Fibroblast of pulmonary artery (primary cell): ENCODE measurements around the gene ETV7.

Source experiments
- DNase-seq: peaks from one replicate; pipeline ENCODE4 v3.0.0-alpha.2; 2010; ENCODE audit warnings: low read depth
- H3K4me3 ChIP-seq: replicated peaks from 2 replicates; pipeline ENCODE4 v1.5.1; 2011; ENCODE audit warnings: low read depth, mild to moderate bottlenecking, control low read depth, low read length, moderate library complexity
- TF ChIP-seq, protein P1 (sequence below): IDR thresholded peaks from 2 replicates; pipeline ENCODE4 v1.5.1; 2011; ENCODE audit warnings: mild to moderate bottlenecking, control low read depth, low read length, inconsistent platforms; ENCODE audit errors: missing control alignments

Gene ETV7

DNA sequence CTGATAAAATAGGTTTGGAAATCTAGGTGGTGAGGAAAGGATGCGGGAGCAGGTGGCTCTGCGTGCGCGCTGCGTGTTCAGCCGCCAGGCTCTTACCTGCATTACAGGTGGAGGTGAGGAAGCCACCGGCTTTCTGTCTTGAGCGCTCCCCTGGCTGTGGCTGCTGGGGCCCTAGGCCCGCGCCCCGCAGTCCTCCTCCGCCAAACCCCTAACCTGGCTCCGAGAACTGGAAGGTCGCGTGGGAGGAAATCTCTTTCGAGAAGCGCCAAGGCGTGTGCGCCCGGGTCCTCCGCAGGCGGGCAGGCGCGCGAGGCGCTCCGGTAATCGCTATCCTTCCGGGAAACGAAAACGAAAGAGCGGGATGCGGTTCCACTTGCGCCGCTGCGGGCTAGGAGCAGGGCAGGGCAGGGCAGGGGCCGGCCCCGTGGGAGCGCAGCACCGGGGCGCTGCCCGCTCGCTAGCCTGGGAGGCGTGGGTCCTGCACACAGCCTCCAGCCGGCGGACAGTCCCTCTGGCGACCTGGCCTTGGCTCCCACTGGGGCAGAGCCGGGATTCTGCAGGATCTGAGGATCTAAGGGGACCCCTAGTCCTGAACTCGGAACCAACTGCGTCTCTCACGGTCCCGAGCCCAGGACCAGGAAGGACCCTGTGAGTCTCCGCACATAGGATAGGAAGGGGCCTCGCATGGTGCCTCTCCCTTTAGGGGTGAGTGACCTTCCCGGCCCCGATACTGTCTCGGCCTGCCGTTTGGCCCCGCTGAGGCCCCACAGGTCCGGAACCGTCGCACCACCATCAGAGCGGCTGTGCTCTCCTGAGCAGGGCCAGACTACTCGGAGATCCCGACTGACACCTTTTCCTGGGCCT, at the start of gene ETV7:
Gene ETV7, minus strand, starts transcription at position 230 of the 864 bp plus-strand sequence. Its CDS starts 128 bp downstream, at position 102.
- peak; percentile 21 for DNase-seq
- TF ChIP-seq, protein P1, sequence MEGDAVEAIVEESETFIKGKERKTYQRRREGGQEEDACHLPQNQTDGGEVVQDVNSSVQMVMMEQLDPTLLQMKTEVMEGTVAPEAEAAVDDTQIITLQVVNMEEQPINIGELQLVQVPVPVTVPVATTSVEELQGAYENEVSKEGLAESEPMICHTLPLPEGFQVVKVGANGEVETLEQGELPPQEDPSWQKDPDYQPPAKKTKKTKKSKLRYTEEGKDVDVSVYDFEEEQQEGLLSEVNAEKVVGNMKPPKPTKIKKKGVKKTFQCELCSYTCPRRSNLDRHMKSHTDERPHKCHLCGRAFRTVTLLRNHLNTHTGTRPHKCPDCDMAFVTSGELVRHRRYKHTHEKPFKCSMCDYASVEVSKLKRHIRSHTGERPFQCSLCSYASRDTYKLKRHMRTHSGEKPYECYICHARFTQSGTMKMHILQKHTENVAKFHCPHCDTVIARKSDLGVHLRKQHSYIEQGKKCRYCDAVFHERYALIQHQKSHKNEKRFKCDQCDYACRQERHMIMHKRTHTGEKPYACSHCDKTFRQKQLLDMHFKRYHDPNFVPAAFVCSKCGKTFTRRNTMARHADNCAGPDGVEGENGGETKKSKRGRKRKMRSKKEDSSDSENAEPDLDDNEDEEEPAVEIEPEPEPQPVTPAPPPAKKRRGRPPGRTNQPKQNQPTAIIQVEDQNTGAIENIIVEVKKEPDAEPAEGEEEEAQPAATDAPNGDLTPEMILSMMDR, result no peak

GRCh38 chr6:36436466-36436865, 49.0 kb upstream of the ETV7 start:
- TF ChIP-seq, protein P1, result no peak
- no peak overlapping the region for H3K4me3 ChIP-seq
- peak; percentile 89 for DNase-seq

More for the DNA sequence above, at the start of gene ETV7:
- peak within 1 kb of the TSS; percentile 58 for H3K4me3 ChIP-seq

GRCh38 chr6:36432151-36432671, 44.7 kb upstream of the ETV7 start:
- no peak for DNase-seq
- no peak overlapping the region for H3K4me3 ChIP-seq
- TF ChIP-seq, protein P1, result no peak

DNA sequence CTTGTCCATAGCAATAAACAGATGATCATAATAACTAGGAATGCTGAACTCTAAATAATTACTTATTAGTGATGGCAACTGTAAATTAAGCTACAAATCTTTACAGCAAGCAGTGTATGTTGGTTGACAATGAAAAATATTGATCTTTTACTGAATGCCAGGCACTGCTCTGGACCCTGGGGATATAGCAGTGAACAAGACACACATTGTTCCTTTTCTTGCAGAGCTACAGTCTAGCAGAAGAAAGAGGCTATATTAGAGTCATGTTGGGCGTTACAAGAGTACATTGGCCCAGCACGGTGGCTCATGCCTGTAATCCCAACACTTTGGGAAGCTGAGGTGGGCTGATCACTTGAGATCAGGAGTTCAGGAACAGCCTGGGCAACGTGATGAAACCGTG, 43.7 kb upstream of the ETV7 start:
- H3K4me3 ChIP-seq, result no peak overlapping the region
- DNase-seq, result no peak
- TF ChIP-seq, protein P1, result no peak

GRCh38 chr6:36430351-36430750, 42.9 kb upstream of the ETV7 start:
- H3K4me3 ChIP-seq, result no peak overlapping the region
- TF ChIP-seq, protein P1, result no peak
- DNase-seq, result peak; percentile 51

DNA sequence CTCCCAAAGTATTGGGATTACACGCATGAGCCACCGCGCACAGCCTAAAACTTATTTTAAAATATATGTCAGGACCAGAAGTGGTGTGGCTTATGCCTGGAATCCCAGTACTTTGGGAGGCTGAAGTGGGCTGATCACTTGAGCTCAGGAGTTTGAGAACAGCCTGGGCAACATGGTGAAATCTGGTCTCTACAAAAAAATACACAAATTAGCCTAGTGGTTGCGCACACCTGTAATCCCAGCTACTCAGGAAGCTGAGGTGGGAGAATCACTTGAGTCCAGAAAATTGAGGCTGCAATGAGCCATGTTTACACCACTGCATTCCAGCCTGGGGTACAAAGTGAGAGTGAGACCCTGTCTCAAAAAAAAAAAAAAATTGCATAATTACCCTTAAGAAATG, 41.4 kb upstream of the ETV7 start:
- H3K4me3 ChIP-seq, result no peak overlapping the region
- no peak for DNase-seq
- TF ChIP-seq, protein P1, result peak; percentile 26
